ENCODE data around the gene CYP27A1. TPM values are rescaled to one million over a fixed set of nuclear protein-coding genes. Genes with fewer than 3 reads are reported as not detected.

CYP27A1 gene
- total RNA-seq, 1 experiment from 2014 or later: 20.9 TPM

- Mint-ChIP-seq H3K4me3 (ENCODE audit: unreplicated experiment) (no peak overlapping the region), H3K27ac (ENCODE audit: unreplicated experiment) (no peak overlapping the region), H3K27me3 (ENCODE audit: insufficient read depth, unreplicated experiment) (no peaks in the 10 kb centered on the region), H3K4me1 (ENCODE audit: low read depth, unreplicated experiment) (no peaks in the 10 kb centered on the region), H3K36me3 (ENCODE audit: insufficient read depth, unreplicated experiment) (peaks cover 8% of the 10 kb centered on the region), H3K9me3 (ENCODE audit: unreplicated experiment) (no peaks in the 10 kb centered on the region)
- no peaks in the 10 kb centered on the region for H3K9me3 ChIP-seq
- no peak overlapping the region for H3K4me3 ChIP-seq (ENCODE audit: low read depth, low read length)
- intact Hi-C loops (cut with micrococcal nuclease; ENCODE audit: unreplicated experiment): no loop called here
- no TSS peak for BruUV-seq (replicated peaks)
- POLR2A ChIA-PET: no interaction called here
- no peaks in the 10 kb centered on the region for H3K36me3 ChIP-seq (ENCODE audit: control insufficient read depth, insufficient read depth, low read length)
- no peaks in the 10 kb centered on the region for H3K27me3 ChIP-seq (replicated peaks; ENCODE audit: control insufficient read depth, insufficient read depth, low read length)
- no peak for TF ChIP-seq CTCF (IDR thresholded peaks at IDR 0.05; ENCODE audit: insufficient read depth in 1 of 2, low read depth in 1 of 2, low read length in 1 of 2, severe bottlenecking in 1 of 2, unreplicated experiment in 1 of 2)
- no peak for DNase-seq
- CTCF ChIA-PET: no interaction called here
- no peaks in the 10 kb centered on the region for H3K4me1 ChIP-seq
Measured at GRCh38 chr2:218812861-218813260, 30.9 kb downstream of the CYP27A1 start.

GRCh38 chr2:218813771-218814460 is 32.0 kb downstream of the CYP27A1 start:
- H3K4me1 Mint-ChIP-seq (ENCODE audit: low read depth, unreplicated experiment): no peaks in the 10 kb centered on the region
- no peak for TF ChIP-seq CTCF (IDR thresholded peaks at IDR 0.05; ENCODE audit: insufficient read depth in 1 of 2, low read depth in 1 of 2, low read length in 1 of 2, severe bottlenecking in 1 of 2, unreplicated experiment in 1 of 2)
- Histone ChIP-seq H3K4me1 (no peaks in the 10 kb centered on the region), H3K4me3 (ENCODE audit: low read depth, low read length) (no peak overlapping the region), H3K9me3 (no peaks in the 10 kb centered on the region), H3K36me3 (ENCODE audit: control insufficient read depth, insufficient read depth, low read length) (no peaks in the 10 kb centered on the region), H3K27me3 (replicated peaks; ENCODE audit: control insufficient read depth, insufficient read depth, low read length) (no peaks in the 10 kb centered on the region)
- no peaks in the 10 kb centered on the region for H3K9me3 Mint-ChIP-seq (ENCODE audit: unreplicated experiment)
- intact Hi-C loops (cut with micrococcal nuclease; ENCODE audit: unreplicated experiment): no loop called here
- no peak for DNase-seq
- ChIA-PET POLR2A (no interaction called here), CTCF (no interaction called here)
- H3K27me3 Mint-ChIP-seq (ENCODE audit: insufficient read depth, unreplicated experiment): no peaks in the 10 kb centered on the region
- no peak overlapping the region for H3K4me3 Mint-ChIP-seq (ENCODE audit: unreplicated experiment)
- no peak overlapping the region for H3K27ac Mint-ChIP-seq (ENCODE audit: unreplicated experiment)
- BruUV-seq (replicated peaks): no TSS peak
- peaks cover 8% of the 10 kb centered on the region for H3K36me3 Mint-ChIP-seq (ENCODE audit: insufficient read depth, unreplicated experiment)

- H3K36me3 Mint-ChIP-seq (ENCODE audit: insufficient read depth, unreplicated experiment): peaks cover 8% of the 10 kb centered on the region
- POLR2A ChIA-PET: no interaction called here
Measured at GRCh38 chr2:218814540-218815243, 32.7 kb downstream of the CYP27A1 start.

More at GRCh38 chr2:218814540-218815243, 32.7 kb downstream of the CYP27A1 start:
- H3K27me3 ChIP-seq (replicated peaks; ENCODE audit: control insufficient read depth, insufficient read depth, low read length): no peaks in the 10 kb centered on the region
- Mint-ChIP-seq H3K27me3 (ENCODE audit: insufficient read depth, unreplicated experiment) (no peaks in the 10 kb centered on the region), H3K4me3 (ENCODE audit: unreplicated experiment) (no peak overlapping the region), H3K27ac (ENCODE audit: unreplicated experiment) (no peak overlapping the region), H3K9me3 (ENCODE audit: unreplicated experiment) (no peaks in the 10 kb centered on the region), H3K4me1 (ENCODE audit: low read depth, unreplicated experiment) (no peaks in the 10 kb centered on the region)
- TF ChIP-seq CTCF (IDR thresholded peaks at IDR 0.05; ENCODE audit: insufficient read depth in 1 of 2, low read depth in 1 of 2, low read length in 1 of 2, severe bottlenecking in 1 of 2, unreplicated experiment in 1 of 2): no peak
- intact Hi-C loops (cut with micrococcal nuclease; ENCODE audit: unreplicated experiment): no loop called here
- BruUV-seq (replicated peaks): TSS peak; percentile 41
- no peak for DNase-seq
- H3K4me1 ChIP-seq: no peaks in the 10 kb centered on the region
- CTCF ChIA-PET: no interaction called here
- H3K9me3 ChIP-seq: no peaks in the 10 kb centered on the region
- H3K4me3 ChIP-seq (ENCODE audit: low read depth, low read length): no peak overlapping the region
- H3K36me3 ChIP-seq (ENCODE audit: control insufficient read depth, insufficient read depth, low read length): no peaks in the 10 kb centered on the region

Data from Caco-2 (cell line).